H9 (cell line): ENCODE data around the gene ZC4H2. TPM values are rescaled to one million over a fixed set of nuclear protein-coding genes. Genes with fewer than 3 reads are reported as not detected.

Experiments used
- DNase-seq: peaks from one replicate; pipeline ENCODE4 v3.0.0-alpha.2; 2017
- H2AFZ ChIP-seq: one replicate; pipeline ENCODE4 v1.6.1; 2013; ENCODE audit warnings: mild to moderate bottlenecking, low read length, control low read depth, moderate library complexity
- H2AK5ac ChIP-seq: 2 replicates; pipeline ENCODE4 v1.6.1; 2013; ENCODE audit warnings: low read length, control low read depth, mixed read lengths; ENCODE audit not compliant: insufficient read length
- H2BK120ac ChIP-seq: one replicate; pipeline ENCODE4 v1.6.1; 2013; ENCODE audit warnings: low read depth, mild to moderate bottlenecking, low read length, control low read depth, inconsistent platforms; ENCODE audit not compliant: poor library complexity, severe bottlenecking
- H2BK12ac ChIP-seq: 2 replicates; pipeline ENCODE4 v1.6.1; 2013; ENCODE audit warnings: low read length, control low read depth, mixed read lengths, low read depth; ENCODE audit not compliant: insufficient read length
- H2BK15ac ChIP-seq: 2 replicates; pipeline ENCODE4 v1.6.1; 2013; ENCODE audit warnings: low read depth, low read length, control low read depth
- H2BK20ac ChIP-seq: one replicate; pipeline ENCODE4 v1.6.1; 2013; ENCODE audit warnings: low read depth, mild to moderate bottlenecking, low read length, control low read depth, inconsistent platforms; ENCODE audit not compliant: poor library complexity, severe bottlenecking
- H2BK5ac ChIP-seq: 2 replicates; pipeline ENCODE4 v1.6.1; 2013; ENCODE audit warnings: low read length, control low read depth, mixed read lengths; ENCODE audit not compliant: insufficient read length
- H3K14ac ChIP-seq: 2 replicates; pipeline ENCODE4 v1.6.1; 2013; ENCODE audit warnings: low read length, control low read depth; ENCODE audit not compliant: insufficient read depth
- H3K18ac ChIP-seq: 2 replicates; pipeline ENCODE4 v1.6.1; 2013; ENCODE audit warnings: low read depth, mild to moderate bottlenecking, mixed read lengths, low read length, control low read depth; ENCODE audit not compliant: insufficient read length
- H3K23ac ChIP-seq: 2 replicates; pipeline ENCODE4 v1.6.1; 2013; ENCODE audit warnings: low read length, control low read depth, mixed read lengths, low read depth; ENCODE audit not compliant: insufficient read length
- H3K23me2 ChIP-seq: 2 replicates; pipeline ENCODE4 v1.6.1; 2013; ENCODE audit warnings: low read depth, mild to moderate bottlenecking, mixed read lengths, low read length, control low read depth; ENCODE audit not compliant: insufficient read length, poor library complexity, severe bottlenecking
- H3K27ac ChIP-seq: 2 replicates; pipeline ENCODE4 v1.5.1; 2013; ENCODE audit warnings: low read length, control low read depth, mixed read lengths, low read depth; ENCODE audit not compliant: insufficient read length
- H3K27me3 ChIP-seq: 2 replicates; pipeline ENCODE4 v1.6.1; 2013; ENCODE audit warnings: low read length, control low read depth, inconsistent platforms; ENCODE audit not compliant: insufficient read depth
- H3K4ac ChIP-seq: 2 replicates; pipeline ENCODE4 v1.6.1; 2013; ENCODE audit warnings: low read depth, mild to moderate bottlenecking, control low read depth, inconsistent platforms, low read length, moderate library complexity
- H3K4me1 ChIP-seq: 2 replicates; pipeline ENCODE4 v1.6.1; 2013; ENCODE audit warnings: low read length, control low read depth, inconsistent platforms; ENCODE audit not compliant: insufficient read depth
- H3K4me2 ChIP-seq: 2 replicates; pipeline ENCODE4 v1.6.1; 2013; ENCODE audit warnings: low read length, control low read depth, mixed read lengths; ENCODE audit not compliant: insufficient read length, insufficient read depth
- H3K56ac ChIP-seq: 2 replicates; pipeline ENCODE4 v1.6.1; 2013; ENCODE audit warnings: low read depth, mild to moderate bottlenecking, mixed read lengths, low read length, control low read depth; ENCODE audit not compliant: insufficient read length
- H3K79me1 ChIP-seq: 2 replicates; pipeline ENCODE4 v1.6.1; 2013; ENCODE audit warnings: low read depth, mild to moderate bottlenecking, moderate library complexity, low read length, control low read depth, inconsistent platforms; ENCODE audit not compliant: insufficient read depth, poor library complexity, severe bottlenecking
- H3K79me2 ChIP-seq: 2 replicates; pipeline ENCODE4 v1.6.1; 2013; ENCODE audit warnings: low read length, control low read depth, inconsistent platforms; ENCODE audit not compliant: insufficient read depth
- H3K9ac ChIP-seq: 2 replicates; pipeline ENCODE4 v1.6.1; 2013; ENCODE audit warnings: low read length, control low read depth, mixed read lengths; ENCODE audit not compliant: insufficient read length; ENCODE audit errors: extremely low read depth
- H3K9me3 ChIP-seq: one replicate; pipeline ENCODE4 v1.6.1; 2013; ENCODE audit warnings: low read depth, low read length, inconsistent platforms; ENCODE audit not compliant: control insufficient read depth
- H3T11ph ChIP-seq: one replicate; pipeline ENCODE4 v1.6.1; 2013; ENCODE audit warnings: mild to moderate bottlenecking, low read length, control low read depth, inconsistent platforms
- H4K20me1 ChIP-seq: one replicate; pipeline ENCODE4 v1.6.1; 2013; ENCODE audit not compliant: control insufficient read depth, insufficient read length, insufficient read depth
- H4K5ac ChIP-seq: 2 replicates; pipeline ENCODE4 v1.6.1; 2013; ENCODE audit warnings: low read depth, mild to moderate bottlenecking, mixed read lengths, low read length, control low read depth; ENCODE audit not compliant: insufficient read length
- H4K8ac ChIP-seq: replicated peaks from 2 replicates; pipeline ENCODE4 v1.6.1; 2013; ENCODE audit warnings: low read length, control low read depth, mixed read lengths, low read depth; ENCODE audit not compliant: insufficient read length
- H4K91ac ChIP-seq: 2 replicates; pipeline ENCODE4 v1.6.1; 2013; ENCODE audit warnings: low read depth, mild to moderate bottlenecking, moderate library complexity, mixed read lengths, low read length, control low read depth; ENCODE audit not compliant: insufficient read length
- H3K27ac Mint-ChIP-seq, 3 experiments: 2 replicates in 2 of 3; 3 replicates in 1 of 3; pipeline ENCODE4 v1.8.0; 2020 to 2021; ENCODE audit warnings: mixed read lengths in 3 of 3, mild to moderate bottlenecking in 1 of 3, moderate library complexity in 1 of 3
- H3K27me3 Mint-ChIP-seq: 2 replicates; pipeline ENCODE4 v1.8.0; 2021; ENCODE audit warnings: low read depth, mild to moderate bottlenecking, moderate library complexity, mixed read lengths
- H3K36me3 Mint-ChIP-seq, 3 experiments: 2 replicates in 2 of 3; 3 replicates in 1 of 3; pipeline ENCODE4 v1.8.0; 2020 to 2021; ENCODE audit warnings: low read depth in 3 of 3, mixed read lengths in 3 of 3; ENCODE audit not compliant: insufficient read depth in 1 of 3
- H3K4me1 Mint-ChIP-seq, 2 experiments: 2 replicates each; pipeline ENCODE4 v1.8.0; 2020; ENCODE audit warnings: mixed read lengths in 2 of 2
- H3K4me3 Mint-ChIP-seq, 2 experiments: 2 replicates in 1 of 2; 3 replicates in 1 of 2; pipeline ENCODE4 v1.8.0; 2020 to 2021; ENCODE audit warnings: mild to moderate bottlenecking in 2 of 2, mixed read lengths in 2 of 2, moderate library complexity in 1 of 2
- H3K9me3 Mint-ChIP-seq, 2 experiments: 2 replicates in 1 of 2; 3 replicates in 1 of 2; pipeline ENCODE4 v1.8.0; 2020; ENCODE audit warnings: mild to moderate bottlenecking in 2 of 2, mixed read lengths in 2 of 2, moderate library complexity in 1 of 2
- WGBS: extraction: QIAGEN DNeasy Blood & Tissue Kit; methylation state at CpG from one replicate; pipeline ENCODE4 v1.1.7; 2013; ENCODE audit warnings: missing lambda C conversion rate, low lambda C conversion rate, mixed read lengths; ENCODE audit not compliant: insufficient read length; ENCODE audit errors: extremely low coverage; 5-methylcytosine and 5-hydroxymethylcytosine counted together
- total RNA-seq: library from RNA; stranded (reverse); gene quantifications from 2 replicates; pipeline ENCODE4 v1.2.1, GENCODE V29; 2021
- TF ChIP-seq, protein P1 (sequence below): fragments of 200-600 bp; sonication (generic); conservative IDR thresholded peaks from 3 replicates; pipeline ENCODE4 v1.8.0; 2021; ENCODE audit warnings: antibody characterized with exemption, mild to moderate bottlenecking

The ZC4H2 gene
- total RNA-seq, 1 experiment from 2014 or later: 32.4 TPM

DNA sequence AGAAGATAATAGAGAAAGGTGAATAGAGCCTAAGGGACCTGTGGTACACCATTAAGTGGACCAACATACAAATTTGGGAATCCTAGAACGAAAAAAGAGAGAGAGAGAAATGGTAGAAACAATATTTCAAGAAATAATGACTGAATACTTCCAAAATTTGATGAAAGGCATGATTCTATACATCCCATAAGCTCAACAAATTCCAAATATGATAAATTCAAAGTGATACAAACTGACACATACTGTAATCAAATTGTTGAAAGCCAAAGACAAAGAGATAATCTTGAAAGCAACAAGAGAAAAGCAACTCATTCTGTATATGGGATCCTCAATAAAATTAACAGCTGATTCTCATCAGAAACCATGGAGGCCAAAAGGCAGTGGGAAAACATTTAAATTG, 20.6 kb upstream of the ZC4H2 start:
- Histone ChIP-seq H3K79me1 (no peaks in the 10 kb centered on the region), H3K9ac (no peak overlapping the region), H4K8ac (no peak overlapping the region), H3K56ac (no peak overlapping the region), H3T11ph (no peak overlapping the region), H2AFZ (no peak overlapping the region), H3K23me2 (no peaks in the 10 kb centered on the region), H2BK5ac (no peak overlapping the region), H2BK20ac (no peak overlapping the region), H4K5ac (no peak overlapping the region), H3K4me2 (no peak overlapping the region), H3K4ac (no peak overlapping the region), H3K4me1 (no peaks in the 10 kb centered on the region), H3K79me2 (no peaks in the 10 kb centered on the region), H3K23ac (no peak overlapping the region), H3K27ac (no peak overlapping the region), H3K27me3 (no peaks in the 10 kb centered on the region), H2BK15ac (no peak overlapping the region), H4K20me1 (no peaks in the 10 kb centered on the region), H3K14ac (no peak overlapping the region), H3K9me3 (peaks cover 38% of the 10 kb centered on the region), H3K18ac (no peak overlapping the region), H4K91ac (no peak overlapping the region), H2BK120ac (no peak overlapping the region), H2BK12ac (no peak overlapping the region), H2AK5ac (no peak overlapping the region)
- DNase-seq: no peak
- H3K27me3 Mint-ChIP-seq: no peaks in the 10 kb centered on the region
- no peak overlapping the region for H3K27ac Mint-ChIP-seq
- H3K4me3 Mint-ChIP-seq: no peak overlapping the region
- TF ChIP-seq, protein P1, sequence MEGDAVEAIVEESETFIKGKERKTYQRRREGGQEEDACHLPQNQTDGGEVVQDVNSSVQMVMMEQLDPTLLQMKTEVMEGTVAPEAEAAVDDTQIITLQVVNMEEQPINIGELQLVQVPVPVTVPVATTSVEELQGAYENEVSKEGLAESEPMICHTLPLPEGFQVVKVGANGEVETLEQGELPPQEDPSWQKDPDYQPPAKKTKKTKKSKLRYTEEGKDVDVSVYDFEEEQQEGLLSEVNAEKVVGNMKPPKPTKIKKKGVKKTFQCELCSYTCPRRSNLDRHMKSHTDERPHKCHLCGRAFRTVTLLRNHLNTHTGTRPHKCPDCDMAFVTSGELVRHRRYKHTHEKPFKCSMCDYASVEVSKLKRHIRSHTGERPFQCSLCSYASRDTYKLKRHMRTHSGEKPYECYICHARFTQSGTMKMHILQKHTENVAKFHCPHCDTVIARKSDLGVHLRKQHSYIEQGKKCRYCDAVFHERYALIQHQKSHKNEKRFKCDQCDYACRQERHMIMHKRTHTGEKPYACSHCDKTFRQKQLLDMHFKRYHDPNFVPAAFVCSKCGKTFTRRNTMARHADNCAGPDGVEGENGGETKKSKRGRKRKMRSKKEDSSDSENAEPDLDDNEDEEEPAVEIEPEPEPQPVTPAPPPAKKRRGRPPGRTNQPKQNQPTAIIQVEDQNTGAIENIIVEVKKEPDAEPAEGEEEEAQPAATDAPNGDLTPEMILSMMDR: no peak
- H3K9me3 Mint-ChIP-seq: peaks cover 71 to 72% of the 10 kb centered on the region in 2 experiments
- peaks cover 4 to 9% (median 6%) of the 10 kb centered on the region in 3 experiments; a peak in 6 of 7 replicates for H3K36me3 Mint-ChIP-seq
- WGBS: no CpG with 5 or more reads among the region's 1 CpG
- no peaks in the 10 kb centered on the region for H3K4me1 Mint-ChIP-seq
